A673 (cell line): ENCODE results near the gene FHIP1B. TPM values are rescaled to one million over a fixed set of nuclear protein-coding genes. Genes with fewer than 3 reads are reported as not detected.

ENCODE experiments used
- BruUV-seq: library from RNA; stranded (reverse); fragments of 400-500 nt; replicated peaks from 2 replicates; lab custom pipeline; 2021; lab: Mats Ljungman, UMichigan
- CTCF ChIA-PET: fragments of 300-600 bp; sonication (Branson Sonifier 250); formaldehyde crosslinking; loops from one replicate; lab custom pipeline; 2022; ENCODE audit warnings: antibody characterized with exemption; lab: Charles Lee
- POLR2A ChIA-PET: fragments of 300-600 bp; sonication (Branson Sonifier 250); formaldehyde crosslinking; loops from one replicate; lab custom pipeline; 2022; ENCODE audit warnings: antibody characterized with exemption; ENCODE audit not compliant: low non-redundant PET; lab: Charles Lee
- DNase-seq: peaks from one replicate; pipeline ENCODE4 v3.0.0-alpha.2; 2015; ENCODE audit warnings: low spot score
- H3K27ac ChIP-seq: fragments of 200-600 bp; sonication (generic); 2 replicates; pipeline ENCODE4 v1.5.1; 2016; ENCODE audit warnings: mixed run types, low read depth, mild to moderate bottlenecking, mixed read lengths, antibody characterized with exemption, low read length; ENCODE audit not compliant: poor library complexity, severe bottlenecking
- H3K27me3 ChIP-seq: fragments of 200-600 bp; sonication (generic); replicated peaks from 2 replicates; pipeline ENCODE4 v1.6.1; 2017; ENCODE audit warnings: mixed run types, low read depth, mild to moderate bottlenecking, mixed read lengths, antibody characterized with exemption, low read length; ENCODE audit not compliant: insufficient read depth, poor library complexity
- H3K36me3 ChIP-seq: fragments of 200-600 bp; sonication (generic); 2 replicates; pipeline ENCODE4 v1.6.1; 2016; ENCODE audit warnings: mixed run types, mild to moderate bottlenecking, mixed read lengths, antibody characterized with exemption, low read length; ENCODE audit not compliant: insufficient read depth, poor library complexity, severe bottlenecking
- H3K4me1 ChIP-seq: fragments of 200-600 bp; sonication (generic); 2 replicates; pipeline ENCODE4 v1.6.1; 2017; ENCODE audit warnings: mixed run types, mild to moderate bottlenecking, mixed read lengths, antibody characterized with exemption, low read length; ENCODE audit not compliant: insufficient read depth, poor library complexity, severe bottlenecking
- H3K4me3 ChIP-seq: fragments of 200-600 bp; sonication (generic); 2 replicates; pipeline ENCODE4 v1.5.1; 2016; ENCODE audit warnings: low read depth, mixed run types, mild to moderate bottlenecking, mixed read lengths, low read length; ENCODE audit not compliant: poor library complexity, severe bottlenecking
- H3K9me3 ChIP-seq: fragments of 200-600 bp; sonication (generic); 2 replicates; pipeline ENCODE4 v1.6.1; 2016; ENCODE audit warnings: mixed run types, low read depth, mild to moderate bottlenecking, mixed read lengths, antibody characterized with exemption, low read length; ENCODE audit not compliant: poor library complexity, severe bottlenecking
- EZH2 ChIP-seq: fragments of 200-600 bp; sonication (generic); IDR thresholded peaks from 2 replicates; pipeline ENCODE4 v1.6.1; 2017; ENCODE audit warnings: borderline replicate concordance, low read depth, mild to moderate bottlenecking, mixed read lengths, antibody characterized with exemption, low read length; ENCODE audit not compliant: poor library complexity, severe bottlenecking
- intact Hi-C: fragments of 100-400 bp; cut with micrococcal nuclease; formaldehyde crosslinking; loops from one replicate; pipeline ENCODE4 v1.10.0; 2022; ENCODE audit not compliant: unreplicated experiment
- total RNA-seq: library from RNA; stranded (reverse); gene quantifications from 2 replicates; pipeline ENCODE4 v1.2.3, GENCODE V29; 2021
- TF ChIP-seq, protein P1 (sequence below): fragments of 300-800, 200-600 bp; sonication (generic); conservative IDR thresholded peaks from 2 replicates; pipeline ENCODE4 v1.5.1; 2017; ENCODE audit warnings: low read depth, mild to moderate bottlenecking, antibody characterized with exemption, low read length, moderate library complexity, mixed read lengths

The FHIP1B gene
- total RNA-seq, 1 experiment from 2014 or later: 18.6 TPM

DNA sequence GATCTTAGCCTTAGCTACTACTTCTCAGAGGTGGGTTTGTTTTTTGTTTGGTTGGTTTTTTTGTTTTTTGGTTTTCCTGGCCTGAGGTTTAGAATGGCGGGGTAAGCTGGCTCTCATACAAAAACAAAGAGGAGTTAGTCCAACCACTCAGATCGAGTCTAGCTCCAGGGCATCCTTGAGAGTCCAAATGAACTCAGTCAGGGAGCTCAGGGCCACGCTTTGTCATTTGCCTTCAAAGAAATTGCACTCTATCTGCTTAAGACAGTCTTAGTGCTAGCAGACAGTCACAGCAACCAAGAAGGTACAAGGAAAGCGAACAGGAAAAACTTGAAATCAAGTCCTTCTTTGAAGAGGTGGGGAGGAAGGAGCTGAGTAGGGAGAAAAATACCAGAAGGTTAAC is 17.9 kb downstream of the FHIP1B start:
- peaks cover 16% of the 10 kb centered on the region for H3K36me3 ChIP-seq
- no peak for TF ChIP-seq EZH2
- TF ChIP-seq, protein P1, sequence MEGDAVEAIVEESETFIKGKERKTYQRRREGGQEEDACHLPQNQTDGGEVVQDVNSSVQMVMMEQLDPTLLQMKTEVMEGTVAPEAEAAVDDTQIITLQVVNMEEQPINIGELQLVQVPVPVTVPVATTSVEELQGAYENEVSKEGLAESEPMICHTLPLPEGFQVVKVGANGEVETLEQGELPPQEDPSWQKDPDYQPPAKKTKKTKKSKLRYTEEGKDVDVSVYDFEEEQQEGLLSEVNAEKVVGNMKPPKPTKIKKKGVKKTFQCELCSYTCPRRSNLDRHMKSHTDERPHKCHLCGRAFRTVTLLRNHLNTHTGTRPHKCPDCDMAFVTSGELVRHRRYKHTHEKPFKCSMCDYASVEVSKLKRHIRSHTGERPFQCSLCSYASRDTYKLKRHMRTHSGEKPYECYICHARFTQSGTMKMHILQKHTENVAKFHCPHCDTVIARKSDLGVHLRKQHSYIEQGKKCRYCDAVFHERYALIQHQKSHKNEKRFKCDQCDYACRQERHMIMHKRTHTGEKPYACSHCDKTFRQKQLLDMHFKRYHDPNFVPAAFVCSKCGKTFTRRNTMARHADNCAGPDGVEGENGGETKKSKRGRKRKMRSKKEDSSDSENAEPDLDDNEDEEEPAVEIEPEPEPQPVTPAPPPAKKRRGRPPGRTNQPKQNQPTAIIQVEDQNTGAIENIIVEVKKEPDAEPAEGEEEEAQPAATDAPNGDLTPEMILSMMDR: no peak
- no peak overlapping the region for H3K4me3 ChIP-seq
- ChIA-PET CTCF (no interaction called here), POLR2A (no interaction called here)
- intact Hi-C loops: no loop called here
- H3K9me3 ChIP-seq: no peaks in the 10 kb centered on the region
- DNase-seq: no peak
- no peak overlapping the region for H3K27ac ChIP-seq
- no peaks in the 10 kb centered on the region for H3K4me1 ChIP-seq
- H3K27me3 ChIP-seq: no peaks in the 10 kb centered on the region
- BruUV-seq: no TSS peak

DNA sequence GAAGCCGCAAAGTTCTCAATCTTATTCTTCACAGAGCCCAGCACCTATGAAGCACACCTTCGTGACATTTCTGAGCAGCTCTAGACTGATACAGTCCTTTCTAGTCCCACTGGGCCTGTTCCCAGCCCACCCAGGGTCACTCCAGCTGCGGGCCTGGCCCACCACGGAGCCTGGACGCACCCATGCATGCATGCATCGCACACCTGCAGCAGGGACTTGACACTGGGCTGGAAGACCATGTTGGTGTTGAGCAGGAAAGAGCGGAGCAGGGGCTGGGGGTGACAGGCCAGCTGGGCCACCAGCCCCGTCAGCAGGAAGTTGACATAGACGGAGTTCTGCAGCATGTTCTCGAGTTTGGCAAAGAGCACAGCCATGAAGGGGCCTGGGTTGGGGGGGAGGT is 19.9 kb downstream of the FHIP1B start:
- H3K36me3 ChIP-seq: peaks cover 16% of the 10 kb centered on the region
- H3K27me3 ChIP-seq: no peaks in the 10 kb centered on the region
- ChIA-PET POLR2A (no interaction called here), CTCF (no interaction called here)
- no peak for DNase-seq
- no peak overlapping the region for H3K4me3 ChIP-seq
- TF ChIP-seq, protein P1: no peak
- no peak for TF ChIP-seq EZH2
- no peaks in the 10 kb centered on the region for H3K9me3 ChIP-seq
- no TSS peak for BruUV-seq
- intact Hi-C loops: no loop called here
- H3K4me1 ChIP-seq: no peaks in the 10 kb centered on the region
- no peak overlapping the region for H3K27ac ChIP-seq

DNA sequence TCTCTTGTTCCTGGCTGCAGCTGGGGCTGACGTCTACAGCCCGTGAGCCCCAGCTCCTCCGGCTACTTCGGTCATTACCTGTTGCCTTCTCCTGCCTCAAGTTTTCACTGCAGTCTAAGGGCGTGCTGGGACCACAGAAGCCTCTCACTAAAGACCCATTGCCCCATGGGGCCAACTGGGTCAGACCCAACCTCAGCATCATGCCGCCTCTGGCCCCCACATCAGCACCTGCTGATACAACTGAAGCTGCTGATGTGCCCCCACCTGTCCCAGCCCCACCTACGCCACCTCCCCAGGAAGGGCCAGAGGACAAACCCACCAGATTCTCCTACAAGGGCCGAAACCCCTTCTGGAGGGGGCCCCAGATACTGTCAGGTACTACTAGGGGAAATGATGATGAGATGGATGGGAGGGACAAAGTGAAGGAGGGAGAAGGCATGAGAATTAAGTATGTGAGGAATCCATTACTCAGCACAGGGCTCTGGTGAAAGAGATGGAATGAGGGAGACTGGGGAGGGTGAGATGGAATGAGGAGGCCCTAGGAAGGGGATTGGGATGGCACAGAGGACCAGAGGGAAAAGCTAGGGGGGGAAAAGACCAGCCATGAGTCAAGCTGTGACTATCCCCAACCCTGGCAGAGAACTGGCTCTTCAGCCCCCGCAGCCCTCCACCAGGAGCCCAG is 24.0 kb downstream of the FHIP1B start:
- Histone ChIP-seq H3K27me3 (no peaks in the 10 kb centered on the region), H3K36me3 (peaks cover 6% of the 10 kb centered on the region), H3K4me1 (no peaks in the 10 kb centered on the region), H3K9me3 (no peaks in the 10 kb centered on the region), H3K4me3 (no peak overlapping the region), H3K27ac (no peak overlapping the region)
- ChIA-PET CTCF (no interaction called here), POLR2A (no interaction called here)
- no peak for TF ChIP-seq EZH2
- TF ChIP-seq, protein P1: no peak
- no peak for DNase-seq
- intact Hi-C loops: no loop called here
- no TSS peak for BruUV-seq
